C4-2B (cell line): Measurements from ENCODE around the gene FGF11.

Source experiments
- CTCF ChIP-seq: fragments of 450-650 bp; conservative IDR thresholded peaks from 2 replicates; pipeline ENCODE4 v1.5.1; 2017; ENCODE audit warnings: mild to moderate bottlenecking
- ZFX ChIP-seq: fragments of 450-650 bp; IDR thresholded peaks from 2 replicates; pipeline ENCODE4 v1.6.1; 2017

GRCh38 chr17:7437369-7437863, 1.9 kb upstream of the FGF11 start:
- TF ChIP-seq CTCF (0 out of 2 replicates have a peak, but pooled peaks have one; percentile 42), ZFX (no peak)
